Fibroblast of lung (primary cell): Measurements from ENCODE around the gene DNTT.

ENCODE experiments used
- CTCF ChIP-seq, 2 donors: IDR thresholded peaks in 1 of 2; conservative IDR thresholded peaks in 1 of 2; 1 replicate in 1 of 2; 2 replicates in 1 of 2; pipeline ENCODE4 v1.5.1; 2011 to 2012; ENCODE audit warnings: low read length in 2 of 2, control low read depth in 1 of 2, inconsistent platforms in 1 of 2, low read depth in 1 of 2, mild to moderate bottlenecking in 1 of 2
- EZH2 ChIP-seq: IDR thresholded peaks from 2 replicates; pipeline ENCODE4 v1.5.1; 2012; ENCODE audit warnings: low read length, control low read depth, mild to moderate bottlenecking; ENCODE audit errors: missing control alignments

- TF ChIP-seq CTCF (conservative IDR thresholded peaks at IDR 0.05 in 1 of 2, IDR thresholded peaks at IDR 0.05 in 1 of 2; ENCODE audit: low read depth in 1 of 2, low read length in 2 of 2) (no peak), EZH2 (no peak)
Measured at GRCh38 chr10:96298362-96298761, 5.9 kb upstream of the DNTT start.
